Lower leg skin (tissue), 3 donors: Measurements from ENCODE around the gene APPBP2.

Experiments used
- POLR2A ChIP-seq, 2 donors: fragments of 450-650 bp; IDR thresholded peaks; one replicate each; pipeline ENCODE4 v1.6.1; 2016 to 2017; ENCODE audit warnings: antibody characterized with exemption in 2 of 2, mild to moderate bottlenecking in 1 of 2, moderate library complexity in 1 of 2
- TF ChIP-seq, protein P1 (sequence below), 3 donors: fragments of 450-650 bp; IDR thresholded peaks; one replicate each; pipeline ENCODE4 v1.5.1; 2016; ENCODE audit warnings: antibody characterized with exemption in 3 of 3, mild to moderate bottlenecking in 3 of 3, moderate library complexity in 2 of 3

DNA sequence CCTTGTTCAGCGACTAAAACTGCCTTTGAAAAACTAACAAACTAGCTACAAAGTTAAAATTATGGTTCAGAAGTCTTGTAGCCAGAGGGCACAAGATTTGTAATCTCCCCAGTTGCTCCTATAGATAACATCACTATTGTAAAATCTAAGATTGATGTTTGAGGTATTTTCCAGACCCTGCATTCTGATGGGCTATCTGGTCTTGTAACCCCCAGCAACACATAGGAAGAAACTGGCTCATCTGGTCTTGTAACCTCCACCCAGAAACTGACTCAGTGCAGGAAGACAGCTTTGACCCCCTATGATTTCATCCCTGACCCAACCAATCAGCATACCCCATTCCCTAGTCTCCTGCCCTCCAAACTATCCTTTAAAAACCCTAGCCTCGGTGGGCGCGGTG, 116.0 kb downstream of the APPBP2 start:
- no peak for TF ChIP-seq POLR2A (IDR thresholded peaks at IDR 0.05)
- TF ChIP-seq, protein P1, sequence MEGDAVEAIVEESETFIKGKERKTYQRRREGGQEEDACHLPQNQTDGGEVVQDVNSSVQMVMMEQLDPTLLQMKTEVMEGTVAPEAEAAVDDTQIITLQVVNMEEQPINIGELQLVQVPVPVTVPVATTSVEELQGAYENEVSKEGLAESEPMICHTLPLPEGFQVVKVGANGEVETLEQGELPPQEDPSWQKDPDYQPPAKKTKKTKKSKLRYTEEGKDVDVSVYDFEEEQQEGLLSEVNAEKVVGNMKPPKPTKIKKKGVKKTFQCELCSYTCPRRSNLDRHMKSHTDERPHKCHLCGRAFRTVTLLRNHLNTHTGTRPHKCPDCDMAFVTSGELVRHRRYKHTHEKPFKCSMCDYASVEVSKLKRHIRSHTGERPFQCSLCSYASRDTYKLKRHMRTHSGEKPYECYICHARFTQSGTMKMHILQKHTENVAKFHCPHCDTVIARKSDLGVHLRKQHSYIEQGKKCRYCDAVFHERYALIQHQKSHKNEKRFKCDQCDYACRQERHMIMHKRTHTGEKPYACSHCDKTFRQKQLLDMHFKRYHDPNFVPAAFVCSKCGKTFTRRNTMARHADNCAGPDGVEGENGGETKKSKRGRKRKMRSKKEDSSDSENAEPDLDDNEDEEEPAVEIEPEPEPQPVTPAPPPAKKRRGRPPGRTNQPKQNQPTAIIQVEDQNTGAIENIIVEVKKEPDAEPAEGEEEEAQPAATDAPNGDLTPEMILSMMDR (IDR thresholded peaks at IDR 0.05) = no peak
